GM11168 (cell line): Measurements from ENCODE around the gene CYTH3.
"Not testable (repeated sequence)": the region's sequence is repeated elsewhere in the genome, so short reads cannot be mapped to it uniquely, and the experiment has no call there.

ENCODE experiments used
- in situ Hi-C: fragments of 300-500 bp; cut with MboI; formaldehyde crosslinking; loops from one replicate; pipeline ENCODE4 v1.12.0; 2022; ENCODE audit warnings: low sequenced_read_pairs; ENCODE audit not compliant: unreplicated experiment

CYTH3 gene, protein sequence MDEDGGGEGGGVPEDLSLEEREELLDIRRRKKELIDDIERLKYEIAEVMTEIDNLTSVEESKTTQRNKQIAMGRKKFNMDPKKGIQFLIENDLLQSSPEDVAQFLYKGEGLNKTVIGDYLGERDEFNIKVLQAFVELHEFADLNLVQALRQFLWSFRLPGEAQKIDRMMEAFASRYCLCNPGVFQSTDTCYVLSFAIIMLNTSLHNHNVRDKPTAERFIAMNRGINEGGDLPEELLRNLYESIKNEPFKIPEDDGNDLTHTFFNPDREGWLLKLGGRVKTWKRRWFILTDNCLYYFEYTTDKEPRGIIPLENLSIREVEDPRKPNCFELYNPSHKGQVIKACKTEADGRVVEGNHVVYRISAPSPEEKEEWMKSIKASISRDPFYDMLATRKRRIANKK

GRCh38 chr7:6272481-6273323 lies at the start of gene CYTH3:
TSS of gene CYTH3 (minus strand) at chr7:6272624. CDS start at chr7:6272507, 117 bp downstream.
- in situ Hi-C loops: no loop called here

- in situ Hi-C loops: loop anchor here (5.0 to 10.0 kb wide), 2 partner anchors 153 to 316 kb away; partner anchors contain the start of genes AIMP2 and PMS2
Measured at GRCh38 chr7:6320791-6321190, 48.4 kb upstream of the CYTH3 start.

- in situ Hi-C loops: no loop called here
Measured at GRCh38 chr7:6317797-6318438, 45.5 kb upstream of the CYTH3 start.

DNA sequence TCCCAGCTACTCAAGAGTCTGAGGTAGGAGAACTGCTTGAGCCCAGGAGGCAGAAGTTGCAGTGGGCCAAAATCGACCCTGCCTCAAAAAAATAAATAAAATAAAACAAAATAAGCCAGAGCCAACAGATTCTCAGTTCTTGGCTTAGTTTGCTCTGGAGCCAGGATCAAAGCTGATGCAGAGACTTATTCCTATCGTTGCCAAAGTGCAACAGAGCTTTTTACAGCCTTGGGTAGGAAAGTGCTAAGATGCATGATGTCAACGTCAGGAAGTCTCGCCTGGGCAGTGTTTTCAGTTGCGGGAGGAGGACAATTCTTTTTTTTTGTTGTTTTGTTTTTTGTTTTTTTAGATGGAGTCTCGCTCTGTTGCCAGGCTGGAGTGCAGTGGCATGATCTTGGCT lies 43.8 kb upstream of the CYTH3 start:
- in situ Hi-C loops: no loop called here

DNA sequence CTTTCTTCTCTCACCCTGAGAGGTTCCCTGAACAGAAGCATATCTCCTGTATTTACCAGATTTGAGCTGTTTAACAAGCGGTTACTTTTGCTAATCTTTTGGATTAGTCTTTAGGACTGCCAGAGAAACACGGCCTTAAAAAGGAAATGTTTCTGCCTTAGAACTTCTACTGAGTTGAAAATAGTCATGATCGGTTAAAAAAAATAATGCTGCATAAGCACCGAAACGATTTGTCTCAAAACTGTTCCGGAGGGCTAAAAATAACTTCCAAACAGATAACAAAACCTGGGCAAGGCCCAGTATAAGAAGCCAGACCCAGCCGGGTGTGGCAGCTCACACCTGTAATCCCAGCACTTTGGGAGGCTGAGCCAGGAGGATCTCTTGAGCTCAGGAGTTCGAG lies 43.3 kb upstream of the CYTH3 start:
- in situ Hi-C loops: no loop called here

DNA sequence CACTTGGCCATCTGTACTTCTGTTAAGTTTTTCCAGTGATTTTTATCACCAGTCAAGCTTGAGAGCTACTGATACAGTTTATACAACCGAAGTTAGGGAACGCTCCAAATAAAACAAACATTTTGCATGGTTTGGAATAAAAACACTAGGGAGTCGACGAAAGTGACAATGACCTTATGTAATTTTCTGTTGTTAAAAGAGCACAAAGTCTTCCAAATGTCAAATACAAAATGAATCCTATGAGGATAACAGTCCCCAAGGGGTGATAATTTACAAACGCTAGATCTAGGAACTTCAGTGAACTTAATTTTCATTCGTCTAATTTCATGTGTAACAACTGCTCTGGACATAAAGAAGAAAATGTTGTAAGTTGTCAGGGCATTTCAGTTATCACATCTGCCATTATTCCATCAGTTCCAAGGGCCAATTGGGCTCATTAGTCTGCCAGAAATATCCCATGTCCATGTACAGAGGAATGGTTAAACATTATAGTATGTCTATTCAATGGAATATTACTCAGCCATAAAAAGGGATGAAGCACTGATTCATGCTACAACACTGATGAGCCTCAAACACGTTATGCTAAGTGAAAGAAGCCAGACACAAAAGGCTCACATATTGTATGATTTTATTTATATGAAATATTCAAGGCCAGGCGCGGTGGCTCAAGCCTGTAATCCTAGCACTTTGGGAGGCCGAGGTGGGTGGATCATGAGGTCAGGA lies 38.0 kb upstream of the CYTH3 start:
- in situ Hi-C loops: no loop called here

DNA sequence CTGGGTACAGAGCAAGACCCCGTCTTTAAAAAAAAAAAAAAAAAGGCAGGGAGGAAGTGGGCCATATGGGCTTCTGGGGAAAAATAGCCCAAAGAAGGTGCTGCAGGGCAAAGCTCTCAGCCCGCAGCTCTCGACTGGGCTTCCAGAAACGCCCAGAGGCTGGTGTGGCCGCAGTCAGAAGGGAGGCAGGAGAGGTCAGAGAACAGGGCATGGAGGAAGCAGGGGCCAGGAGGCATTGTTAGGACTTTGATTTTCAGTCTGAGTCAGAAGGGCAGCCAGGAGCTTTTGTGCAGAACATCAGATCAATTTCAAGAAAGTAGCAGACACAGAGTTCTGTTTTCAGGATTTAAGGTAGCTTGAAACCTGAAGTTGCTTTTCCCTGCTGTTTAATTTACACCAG lies 35.3 kb upstream of the CYTH3 start:
- in situ Hi-C loops: no loop called here

GRCh38 chr7:6306471-6306870 lies 34.0 kb upstream of the CYTH3 start:
- in situ Hi-C loops: no loop called here

- in situ Hi-C loops: no loop called here
Measured at GRCh38 chr7:6305330-6305729, 32.9 kb upstream of the CYTH3 start.

GRCh38 chr7:6301446-6301845 lies 29.0 kb upstream of the CYTH3 start:
- in situ Hi-C loops: not testable (repeated sequence)

DNA sequence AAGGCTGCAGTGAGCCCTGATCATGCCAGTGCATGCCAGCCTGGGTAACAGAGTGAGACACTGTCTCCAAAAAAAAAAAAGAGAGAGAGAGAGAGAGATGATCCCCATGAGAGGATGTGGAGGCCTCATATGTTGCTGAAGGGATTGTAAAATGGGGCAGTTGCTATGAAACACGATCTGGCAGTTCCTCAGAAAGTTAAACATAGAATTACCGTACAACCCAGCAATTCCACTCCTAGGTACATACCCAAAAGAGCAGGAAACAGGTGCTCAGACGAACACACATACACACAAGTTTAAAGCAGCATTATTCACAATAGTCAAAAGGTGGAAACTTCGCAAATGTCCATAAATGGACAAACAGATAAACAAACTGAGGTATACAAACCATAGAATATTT lies 27.4 kb upstream of the CYTH3 start:
- in situ Hi-C loops: no loop called here

DNA sequence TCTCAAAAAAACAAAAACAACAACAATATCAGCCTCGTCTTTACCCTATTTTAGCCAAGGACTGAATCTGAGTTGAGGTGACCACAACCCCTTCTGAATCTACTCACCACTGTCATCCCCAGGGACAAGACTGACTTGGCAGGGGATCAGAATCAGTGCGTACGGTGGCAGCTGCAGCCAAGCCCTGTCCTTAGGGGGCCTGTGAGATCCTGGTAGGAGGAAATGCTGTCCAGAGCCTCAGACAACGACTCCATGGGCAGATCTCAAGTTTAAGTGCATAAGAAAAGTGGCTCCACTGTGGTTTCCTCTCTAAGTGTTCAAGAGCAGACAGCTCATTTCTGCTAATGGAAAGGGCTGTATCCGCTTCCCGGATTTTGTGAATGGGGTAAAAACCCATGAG lies 22.4 kb upstream of the CYTH3 start:
- in situ Hi-C loops: no loop called here

DNA sequence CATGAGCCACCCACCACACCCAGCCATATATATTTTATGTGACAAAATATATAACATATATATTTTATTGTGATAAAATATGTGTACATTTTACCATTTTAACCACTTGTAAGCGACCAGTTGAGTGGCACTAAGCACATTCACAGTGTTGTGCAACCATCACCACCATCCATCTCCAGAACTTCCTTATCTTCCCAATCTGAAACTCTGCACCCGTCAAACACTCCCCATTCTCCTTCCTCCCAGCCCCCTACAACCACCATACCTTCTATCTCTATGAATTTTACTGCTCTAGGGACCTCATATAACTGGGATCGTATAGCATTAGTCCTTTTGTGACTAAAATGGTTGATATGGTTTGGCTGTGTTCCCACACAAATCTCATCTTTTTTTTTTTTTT lies 20.8 kb upstream of the CYTH3 start:
- in situ Hi-C loops: no loop called here

- in situ Hi-C loops: not testable (repeated sequence)
Measured at GRCh38 chr7:6291941-6292340, 19.5 kb upstream of the CYTH3 start.

- in situ Hi-C loops: no loop called here
Measured at GRCh38 chr7:6291531-6291930, 19.1 kb upstream of the CYTH3 start.

DNA sequence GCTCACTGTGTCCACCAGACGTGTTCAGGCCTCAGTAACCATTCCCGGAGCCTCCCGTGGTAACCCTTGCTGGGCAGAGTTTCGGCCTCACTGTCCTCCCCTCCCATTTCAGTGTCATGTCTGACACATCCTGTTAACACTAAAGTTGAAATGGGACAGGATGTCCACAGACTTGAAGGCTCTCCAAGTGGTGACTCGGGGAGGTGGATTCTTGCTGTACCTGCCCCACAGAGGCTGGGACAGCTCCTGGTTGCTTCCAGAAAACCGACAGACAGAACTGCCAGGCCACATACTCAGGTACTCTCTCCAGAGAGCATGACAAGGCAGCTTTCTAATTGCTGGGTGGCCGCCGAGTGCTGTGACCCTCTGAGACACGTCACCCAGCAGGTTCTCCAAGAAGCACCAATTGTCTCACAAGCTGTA lies 17.9 kb upstream of the CYTH3 start:
- in situ Hi-C loops: no loop called here

DNA sequence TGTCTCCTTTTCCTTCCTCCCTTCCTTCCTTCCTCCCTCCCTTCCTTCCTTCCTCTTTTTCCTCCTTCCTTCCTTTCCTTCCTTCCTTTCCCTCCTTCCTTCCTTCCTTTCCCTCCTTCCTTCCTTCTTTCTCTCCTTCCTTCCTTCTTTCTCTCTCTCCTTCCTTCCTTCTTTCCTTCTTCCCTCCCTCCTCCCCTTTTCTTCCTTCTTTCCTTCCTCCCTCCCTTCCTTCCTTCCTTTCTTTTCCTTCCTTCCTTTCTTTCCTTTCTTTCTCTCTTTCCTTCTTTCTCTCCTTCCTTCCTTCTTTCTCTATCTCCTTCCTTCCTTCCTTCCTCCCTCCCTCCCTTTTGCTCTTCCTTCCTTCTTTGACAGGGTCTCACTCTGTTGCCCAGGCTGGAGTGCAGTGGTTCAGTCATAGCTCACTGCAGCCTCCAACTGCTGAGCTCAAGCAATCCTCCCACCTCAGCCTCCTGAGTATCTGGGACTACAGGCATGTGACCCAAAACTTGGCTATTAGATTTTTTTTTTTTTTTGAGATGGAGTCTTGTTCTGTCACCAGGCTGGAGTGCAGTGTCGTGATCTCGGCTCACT lies 15.9 kb upstream of the CYTH3 start:
- in situ Hi-C loops: no loop called here

GRCh38 chr7:6286486-6286885 lies 14.1 kb upstream of the CYTH3 start:
- in situ Hi-C loops: no loop called here

GRCh38 chr7:6284461-6285360 lies 12.3 kb upstream of the CYTH3 start:
- in situ Hi-C loops: no loop called here
